Neural cell (in vitro differentiated cells): ENCODE data around the gene USP3. TPM values are rescaled to one million over a fixed set of nuclear protein-coding genes. Genes with fewer than 3 reads are reported as not detected.

ENCODE experiments used
- H2AFZ ChIP-seq: fragments of 200-600, 300-800 bp; sonication (generic), shearing (Covaris generic); 2 replicates; pipeline ENCODE4 v1.6.0; 2014; ENCODE audit warnings: low read depth, mild to moderate bottlenecking, antibody characterized with exemption, low read length, moderate library complexity
- H3F3A ChIP-seq: fragments of 200-600 bp; shearing (Covaris generic); 2 replicates; pipeline ENCODE4 v1.6.1; 2016; ENCODE audit warnings: mild to moderate bottlenecking, moderate library complexity, mixed read lengths, antibody characterized with exemption, low read length; ENCODE audit not compliant: insufficient read depth, poor library complexity, severe bottlenecking
- H3K27ac ChIP-seq: fragments of 200-600, 300-800 bp; sonication (generic), shearing (Covaris generic); 2 replicates; pipeline ENCODE4 v1.5.1; 2014; ENCODE audit warnings: mild to moderate bottlenecking, low read length, moderate library complexity
- H3K27me3 ChIP-seq: fragments of 300-800, 200-600 bp; sonication (generic), shearing (Covaris generic); 2 replicates; pipeline ENCODE4 v1.6.0; 2014; ENCODE audit warnings: mild to moderate bottlenecking, low read depth, low read length, moderate library complexity; ENCODE audit not compliant: insufficient read depth
- H3K36me3 ChIP-seq: fragments of 300-800, 200-600 bp; sonication (generic), shearing (Covaris generic); 2 replicates; pipeline ENCODE4 v1.5.1; 2014; ENCODE audit warnings: mild to moderate bottlenecking, antibody characterized with exemption, low read length, moderate library complexity; ENCODE audit not compliant: insufficient read depth
- H3K4me2 ChIP-seq: fragments of 300-800, 200-600 bp; sonication (generic), shearing (Covaris generic); 2 replicates; pipeline ENCODE4 v1.6.0; 2014; ENCODE audit warnings: mild to moderate bottlenecking, low read length
- H3K4me3 ChIP-seq: fragments of 300-800, 200-600 bp; sonication (generic), shearing (Covaris generic); 2 replicates; pipeline ENCODE4 v1.5.1; 2014; ENCODE audit warnings: mild to moderate bottlenecking, low read length, moderate library complexity
- H3K79me2 ChIP-seq: fragments of 200-600 bp; shearing (Covaris generic); replicated peaks from 2 replicates; pipeline ENCODE4 v1.6.0; 2014; ENCODE audit warnings: mild to moderate bottlenecking, low read length, moderate library complexity; ENCODE audit not compliant: insufficient read depth
- H3K9ac ChIP-seq: fragments of 300-800, 200-600 bp; sonication (generic), shearing (Covaris generic); 2 replicates; pipeline ENCODE4 v1.6.1; 2016; ENCODE audit warnings: mild to moderate bottlenecking, low read length, mixed read lengths
- H3K9me2 ChIP-seq: fragments of 200-600 bp; shearing (Covaris generic); 2 replicates; pipeline ENCODE4 v1.6.1; 2016; ENCODE audit warnings: mild to moderate bottlenecking, low read length, mixed read lengths; ENCODE audit not compliant: insufficient read depth
- H3K9me3 ChIP-seq: fragments of 200-600, 300-800 bp; sonication (generic), shearing (Covaris generic); 2 replicates; pipeline ENCODE4 v1.6.1; 2016; ENCODE audit warnings: mild to moderate bottlenecking, mixed run types, low read length, moderate library complexity, mixed read lengths
- H4K20me1 ChIP-seq: fragments of 200-600 bp; shearing (Covaris generic); 2 replicates; pipeline ENCODE4 v1.6.1; 2016; ENCODE audit warnings: mild to moderate bottlenecking, mixed run types; ENCODE audit not compliant: insufficient read depth
- EP300 ChIP-seq: fragments of 450-650 bp; conservative IDR thresholded peaks from 2 replicates; pipeline ENCODE4 v1.6.1; 2014; ENCODE audit warnings: antibody characterized with exemption, mild to moderate bottlenecking, moderate library complexity; ENCODE audit not compliant: poor library complexity, severe bottlenecking
- EZH2 ChIP-seq: fragments of 200-600, 300-800 bp; shearing (Covaris generic), sonication (generic); IDR thresholded peaks from 2 replicates; pipeline ENCODE4 v1.6.1; 2014; ENCODE audit warnings: antibody characterized with exemption, low read length, borderline replicate concordance, mild to moderate bottlenecking; ENCODE audit not compliant: insufficient read depth, poor library complexity, severe bottlenecking
- MXI1 ChIP-seq: fragments of 450-650 bp; conservative IDR thresholded peaks from 2 replicates; pipeline ENCODE4 v1.6.1; 2014; ENCODE audit warnings: antibody characterized with exemption, mild to moderate bottlenecking; ENCODE audit not compliant: poor library complexity, severe bottlenecking
- POLR2AphosphoS5 ChIP-seq: IDR thresholded peaks from 2 replicates; pipeline ENCODE4 v1.6.1; 2012
- RAD21 ChIP-seq: fragments of 450-650 bp; conservative IDR thresholded peaks from 2 replicates; pipeline ENCODE4 v1.6.1; 2014; ENCODE audit warnings: antibody characterized with exemption, mild to moderate bottlenecking, moderate library complexity
- SMC3 ChIP-seq: fragments of 450-650 bp; conservative IDR thresholded peaks from 2 replicates; pipeline ENCODE4 v1.6.1; 2014; ENCODE audit warnings: antibody characterized with exemption, mild to moderate bottlenecking, moderate library complexity; ENCODE audit not compliant: poor library complexity
- TAF1 ChIP-seq: IDR thresholded peaks from 2 replicates; pipeline ENCODE4 v1.6.1; 2012; ENCODE audit warnings: low read depth
- polyA plus RNA-seq: library from polyadenylated mRNA; depleted of rRNA; stranded (reverse); fragments of >200 nt; gene quantifications from 2 replicates; pipeline ENCODE4 v1.2.3, GENCODE V29; 2014
- TF ChIP-seq, protein P1 (sequence below): fragments of 450-650 bp; IDR thresholded peaks from 2 replicates; pipeline ENCODE4 v1.5.1; 2014; ENCODE audit warnings: antibody characterized with exemption, mild to moderate bottlenecking, moderate library complexity; ENCODE audit not compliant: poor library complexity, severe bottlenecking
- TF ChIP-seq, protein P2 (sequence below): IDR thresholded peaks from 2 replicates; pipeline ENCODE4 v1.6.1; 2012; ENCODE audit warnings: borderline replicate concordance

Gene USP3
- polyA plus RNA-seq, 1 donor from 2014 or later: 68.0 TPM

DNA sequence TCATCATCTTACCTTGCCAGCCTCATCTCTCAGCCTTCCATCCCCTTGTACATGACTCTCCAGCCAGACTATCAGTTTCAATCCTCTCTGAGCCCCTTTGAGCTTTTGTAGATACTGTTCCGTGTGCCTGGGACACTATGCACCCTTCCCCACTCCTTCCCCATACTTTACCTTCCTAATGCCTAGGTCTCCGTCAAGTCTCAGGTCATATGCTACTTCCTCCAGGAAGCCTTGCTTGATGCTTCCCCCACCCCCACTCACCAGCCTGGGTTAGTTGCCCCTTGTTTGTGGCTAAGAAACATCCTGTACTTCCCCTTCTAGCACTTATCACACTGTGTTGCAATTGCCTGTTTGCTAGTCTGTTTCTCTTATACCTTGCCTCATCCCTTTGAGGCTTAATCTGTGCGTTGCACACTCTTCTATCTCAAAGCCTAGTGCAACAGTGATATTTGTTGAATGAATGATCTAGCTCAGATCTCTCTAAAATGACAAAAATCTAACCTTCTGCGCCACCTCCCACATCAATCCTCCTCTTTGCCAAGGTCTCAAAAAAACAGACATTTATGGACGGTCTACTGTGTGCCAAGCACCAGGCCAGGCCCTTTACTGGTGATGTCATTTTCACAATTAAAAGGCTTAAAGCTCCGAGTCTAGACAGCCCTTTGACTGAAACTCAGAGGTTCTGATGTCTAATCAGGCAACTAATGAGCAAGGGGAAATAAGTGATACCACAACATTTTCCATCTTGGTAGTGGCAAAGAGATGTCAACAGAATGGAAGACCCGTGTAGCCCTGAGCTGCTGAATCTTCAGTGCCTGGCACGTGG lies 6.5 kb upstream of the USP3 start:
- no peaks in the 10 kb centered on the region for H4K20me1 ChIP-seq
- TF ChIP-seq, protein P1, sequence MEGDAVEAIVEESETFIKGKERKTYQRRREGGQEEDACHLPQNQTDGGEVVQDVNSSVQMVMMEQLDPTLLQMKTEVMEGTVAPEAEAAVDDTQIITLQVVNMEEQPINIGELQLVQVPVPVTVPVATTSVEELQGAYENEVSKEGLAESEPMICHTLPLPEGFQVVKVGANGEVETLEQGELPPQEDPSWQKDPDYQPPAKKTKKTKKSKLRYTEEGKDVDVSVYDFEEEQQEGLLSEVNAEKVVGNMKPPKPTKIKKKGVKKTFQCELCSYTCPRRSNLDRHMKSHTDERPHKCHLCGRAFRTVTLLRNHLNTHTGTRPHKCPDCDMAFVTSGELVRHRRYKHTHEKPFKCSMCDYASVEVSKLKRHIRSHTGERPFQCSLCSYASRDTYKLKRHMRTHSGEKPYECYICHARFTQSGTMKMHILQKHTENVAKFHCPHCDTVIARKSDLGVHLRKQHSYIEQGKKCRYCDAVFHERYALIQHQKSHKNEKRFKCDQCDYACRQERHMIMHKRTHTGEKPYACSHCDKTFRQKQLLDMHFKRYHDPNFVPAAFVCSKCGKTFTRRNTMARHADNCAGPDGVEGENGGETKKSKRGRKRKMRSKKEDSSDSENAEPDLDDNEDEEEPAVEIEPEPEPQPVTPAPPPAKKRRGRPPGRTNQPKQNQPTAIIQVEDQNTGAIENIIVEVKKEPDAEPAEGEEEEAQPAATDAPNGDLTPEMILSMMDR: no peak
- TF ChIP-seq RAD21: no peak
- TF ChIP-seq MXI1: no peak
- TF ChIP-seq POLR2AphosphoS5: no peak
- TF ChIP-seq, protein P2, sequence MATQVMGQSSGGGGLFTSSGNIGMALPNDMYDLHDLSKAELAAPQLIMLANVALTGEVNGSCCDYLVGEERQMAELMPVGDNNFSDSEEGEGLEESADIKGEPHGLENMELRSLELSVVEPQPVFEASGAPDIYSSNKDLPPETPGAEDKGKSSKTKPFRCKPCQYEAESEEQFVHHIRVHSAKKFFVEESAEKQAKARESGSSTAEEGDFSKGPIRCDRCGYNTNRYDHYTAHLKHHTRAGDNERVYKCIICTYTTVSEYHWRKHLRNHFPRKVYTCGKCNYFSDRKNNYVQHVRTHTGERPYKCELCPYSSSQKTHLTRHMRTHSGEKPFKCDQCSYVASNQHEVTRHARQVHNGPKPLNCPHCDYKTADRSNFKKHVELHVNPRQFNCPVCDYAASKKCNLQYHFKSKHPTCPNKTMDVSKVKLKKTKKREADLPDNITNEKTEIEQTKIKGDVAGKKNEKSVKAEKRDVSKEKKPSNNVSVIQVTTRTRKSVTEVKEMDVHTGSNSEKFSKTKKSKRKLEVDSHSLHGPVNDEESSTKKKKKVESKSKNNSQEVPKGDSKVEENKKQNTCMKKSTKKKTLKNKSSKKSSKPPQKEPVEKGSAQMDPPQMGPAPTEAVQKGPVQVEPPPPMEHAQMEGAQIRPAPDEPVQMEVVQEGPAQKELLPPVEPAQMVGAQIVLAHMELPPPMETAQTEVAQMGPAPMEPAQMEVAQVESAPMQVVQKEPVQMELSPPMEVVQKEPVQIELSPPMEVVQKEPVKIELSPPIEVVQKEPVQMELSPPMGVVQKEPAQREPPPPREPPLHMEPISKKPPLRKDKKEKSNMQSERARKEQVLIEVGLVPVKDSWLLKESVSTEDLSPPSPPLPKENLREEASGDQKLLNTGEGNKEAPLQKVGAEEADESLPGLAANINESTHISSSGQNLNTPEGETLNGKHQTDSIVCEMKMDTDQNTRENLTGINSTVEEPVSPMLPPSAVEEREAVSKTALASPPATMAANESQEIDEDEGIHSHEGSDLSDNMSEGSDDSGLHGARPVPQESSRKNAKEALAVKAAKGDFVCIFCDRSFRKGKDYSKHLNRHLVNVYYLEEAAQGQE: no peak
- no peak for TF ChIP-seq SMC3
- TF ChIP-seq EP300: no peak
- no peak for TF ChIP-seq TAF1
- TF ChIP-seq EZH2: no peak
- H3K9ac ChIP-seq: no peak overlapping the region
- no peak overlapping the region for H2AFZ ChIP-seq
- H3K27me3 ChIP-seq: peaks cover 11% of the 10 kb centered on the region
- H3K4me3 ChIP-seq: no peak overlapping the region
- no peaks in the 10 kb centered on the region for H3K9me2 ChIP-seq
- H3K36me3 ChIP-seq: no peaks in the 10 kb centered on the region
- H3K27ac ChIP-seq: no peak overlapping the region
- no peak overlapping the region for H3K4me2 ChIP-seq
- H3K79me2 ChIP-seq: no peaks in the 10 kb centered on the region
- H3F3A ChIP-seq: no peaks in the 10 kb centered on the region
- no peaks in the 10 kb centered on the region for H3K9me3 ChIP-seq

DNA sequence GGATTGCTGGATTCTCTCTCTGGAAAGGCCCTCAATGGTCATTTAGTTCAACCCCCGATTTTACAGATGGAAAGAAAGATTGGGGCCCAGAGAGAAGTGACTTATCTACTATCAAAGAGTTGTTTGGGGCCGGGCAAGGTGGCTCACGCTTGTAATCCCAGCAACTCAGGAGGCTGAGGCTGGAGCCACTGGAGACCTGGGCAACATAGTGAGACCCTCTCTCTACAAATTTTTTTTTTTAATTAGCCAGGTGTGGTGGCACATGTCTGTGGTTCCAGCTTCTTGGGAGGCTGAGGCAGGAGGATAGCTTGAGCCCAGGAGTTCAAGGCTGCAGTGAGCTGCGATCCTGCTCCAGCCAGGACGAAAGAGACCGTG lies 5.2 kb upstream of the USP3 start:
- Histone ChIP-seq H3K9me2 (no peaks in the 10 kb centered on the region), H3K27ac (no peak overlapping the region), H2AFZ (no peak overlapping the region), H3K36me3 (no peaks in the 10 kb centered on the region), H3K79me2 (no peaks in the 10 kb centered on the region), H3K4me3 (no peak overlapping the region), H3K4me2 (no peak overlapping the region), H4K20me1 (no peaks in the 10 kb centered on the region), H3F3A (no peaks in the 10 kb centered on the region), H3K9me3 (no peaks in the 10 kb centered on the region), H3K27me3 (peaks cover 24% of the 10 kb centered on the region), H3K9ac (no peak overlapping the region)
- TF ChIP-seq, protein P2: no peak
